GM19452 (cell line): Measurements from ENCODE around the gene ZNF436.

Source experiments
- ATAC-seq: cut with Tn5 transposase; IDR thresholded peaks from one replicate; pipeline ENCODE4 v1.9.1; 2021; ENCODE audit not compliant: unreplicated experiment

Gene ZNF436

DNA sequence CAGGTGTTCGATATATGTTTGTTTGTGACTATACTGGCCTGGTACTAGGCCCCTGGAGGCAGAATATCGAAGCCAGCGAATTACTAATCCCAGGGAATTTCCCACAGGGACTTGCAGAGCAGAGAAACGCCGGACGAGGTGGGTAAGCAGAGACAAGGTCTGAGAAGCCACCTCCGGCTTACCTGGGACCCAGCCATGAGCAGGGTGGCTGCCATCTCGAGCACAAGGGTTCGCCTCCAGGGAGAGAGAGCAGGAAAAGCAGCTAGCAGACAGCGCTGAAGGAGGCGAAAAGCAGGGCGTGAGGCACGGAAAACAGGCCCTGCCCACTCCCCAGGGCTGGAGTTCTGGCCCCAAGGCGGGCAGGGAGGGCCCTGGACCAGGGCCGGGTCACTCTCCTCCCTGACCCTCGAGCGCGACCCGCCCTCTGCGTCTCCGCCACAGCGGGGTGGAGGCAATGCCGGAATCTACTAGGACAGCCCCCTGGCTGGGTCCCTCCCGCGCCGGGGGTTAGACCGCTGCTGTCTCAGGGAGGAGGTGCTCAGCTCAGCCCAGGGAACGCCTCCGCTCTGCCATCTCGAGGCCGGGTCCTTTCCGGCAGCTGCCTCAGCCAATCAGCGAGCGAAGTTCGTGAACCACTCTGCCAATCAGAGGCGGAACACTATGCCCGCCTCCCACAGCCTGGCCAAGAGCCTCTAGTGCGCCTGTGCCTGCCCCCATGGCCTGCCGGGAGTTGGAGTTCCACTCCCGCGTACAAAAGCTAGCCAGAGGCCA is 1.7 kb downstream of the ZNF436 start:
- peak; percentile 89 for ATAC-seq

DNA sequence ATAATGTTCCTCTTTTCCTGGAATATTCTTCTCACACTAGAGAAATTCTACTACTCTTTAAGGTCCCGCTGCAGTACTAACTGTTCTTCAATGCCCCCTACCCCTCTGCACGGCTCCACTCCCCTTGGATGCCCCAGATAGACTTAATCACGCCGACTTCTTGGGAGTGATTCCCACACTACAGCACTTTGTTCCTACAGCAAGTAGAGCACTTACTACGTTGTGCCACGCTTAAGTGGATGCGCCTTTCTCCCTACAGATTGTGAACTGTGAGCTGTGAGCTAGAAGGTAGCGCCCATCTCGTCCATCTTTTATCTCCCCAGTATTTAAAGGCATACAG is 2.2 kb downstream of the ZNF436 start:
- no peak for ATAC-seq

GRCh38 chr1:23366598-23366997 is 3.0 kb downstream of the ZNF436 start:
- no peak for ATAC-seq

DNA sequence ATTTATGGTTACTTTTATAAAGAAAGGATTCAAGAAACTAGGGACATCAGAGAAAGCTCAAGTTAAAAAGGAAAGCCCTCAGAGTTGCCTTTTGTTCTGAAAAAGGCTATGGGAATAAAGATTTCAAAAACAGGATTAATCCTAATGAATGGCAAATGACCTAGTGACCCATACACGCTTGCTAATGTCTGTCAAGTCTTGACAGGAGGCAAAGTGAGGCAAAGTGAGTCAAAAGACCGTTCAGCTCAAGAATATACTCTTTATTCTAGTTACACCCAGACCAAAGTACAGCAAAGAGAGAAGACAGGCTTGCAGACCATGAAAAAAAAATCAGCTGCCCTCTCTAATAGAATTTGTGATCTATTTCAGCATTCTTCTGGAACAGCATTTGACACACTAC is 3.5 kb downstream of the ZNF436 start:
- ATAC-seq: no peak

DNA sequence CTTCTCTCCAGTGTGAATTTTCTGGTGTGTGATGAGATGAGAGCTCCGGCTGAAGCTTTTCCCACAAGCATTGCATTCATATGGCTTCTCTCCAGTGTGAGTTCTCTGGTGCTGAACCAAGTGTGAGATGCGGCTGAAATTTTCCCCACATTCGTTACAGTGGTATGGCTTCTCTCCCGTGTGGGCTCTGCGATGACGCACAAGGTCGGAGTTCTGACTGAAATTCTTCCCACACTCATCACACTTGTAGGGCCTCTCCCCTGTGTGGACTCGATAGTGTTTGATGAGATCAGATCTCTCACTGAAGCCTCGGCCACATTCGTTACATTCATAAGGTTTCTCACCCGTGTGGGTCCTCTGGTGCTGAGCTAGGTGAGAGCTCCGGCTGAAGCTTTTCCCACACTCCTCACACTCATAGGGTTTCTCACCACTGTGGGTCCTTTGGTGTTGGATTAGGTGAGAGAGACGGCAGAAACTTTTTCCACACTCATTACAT is 7.4 kb downstream of the ZNF436 start:
- ATAC-seq: no peak

DNA sequence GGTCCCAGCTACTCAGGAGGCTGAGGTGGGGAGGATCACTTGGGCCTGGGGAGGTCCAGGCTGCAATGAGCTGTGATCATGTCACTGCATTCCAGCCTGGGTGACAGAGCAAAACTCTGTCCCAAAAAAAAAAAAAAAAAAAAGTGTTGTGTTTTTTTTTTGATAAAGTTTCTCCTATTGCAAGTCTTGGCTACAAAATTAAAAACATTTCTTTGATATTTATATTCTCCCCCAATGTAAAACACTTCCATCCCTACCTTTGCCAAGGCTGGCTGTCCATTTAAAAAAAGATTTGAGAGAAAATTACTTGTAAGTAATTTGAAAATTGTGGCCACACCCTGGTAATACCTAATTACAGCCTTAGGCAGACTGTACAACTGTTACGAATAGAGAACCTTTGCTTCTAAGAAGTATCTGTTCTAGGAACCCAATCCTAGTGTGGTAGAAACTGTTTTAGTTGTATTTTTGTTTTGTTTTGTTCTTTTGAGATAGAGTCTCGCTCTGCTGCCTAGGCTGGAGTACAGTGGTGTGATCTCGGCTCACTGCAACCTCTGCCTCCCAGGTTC is 11.2 kb downstream of the ZNF436 start:
- no peak for ATAC-seq

DNA sequence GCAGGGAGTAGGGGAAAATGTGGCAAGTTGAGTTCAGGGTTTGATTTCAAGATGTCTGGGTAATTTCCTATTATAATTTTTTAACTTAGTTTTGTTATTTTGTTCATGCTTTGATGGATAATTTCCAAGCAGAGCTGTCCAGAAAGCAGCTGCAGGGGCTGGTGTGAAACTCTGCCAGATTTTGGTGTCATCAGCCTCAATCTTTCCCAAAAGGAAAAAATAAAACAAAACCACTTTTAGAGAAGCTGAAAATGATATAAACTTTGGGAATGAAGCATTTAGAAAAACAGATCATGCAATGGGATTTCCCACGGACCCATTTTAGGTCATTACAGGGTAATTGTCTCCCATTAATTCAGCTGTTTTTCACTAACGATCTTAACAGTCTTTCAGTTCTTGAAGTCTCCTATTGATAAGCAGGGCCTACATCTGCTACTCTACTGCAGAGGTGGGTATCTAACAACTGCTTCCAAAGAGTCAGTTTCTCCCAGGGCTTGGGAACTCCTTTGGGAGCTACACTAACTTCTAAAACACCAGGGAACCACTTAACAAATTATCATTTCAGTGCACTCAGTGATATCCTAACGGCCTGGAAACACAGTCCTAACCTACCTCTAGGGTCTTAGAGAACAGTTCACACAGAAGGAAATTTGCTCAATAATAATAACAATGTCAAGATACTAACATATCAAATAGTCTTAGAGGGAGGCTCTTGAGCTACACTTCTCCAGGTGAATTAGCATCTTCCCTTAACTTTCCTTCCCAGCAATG is 12.3 kb downstream of the ZNF436 start:
- no peak for ATAC-seq

- no peak for ATAC-seq
Measured at GRCh38 chr1:23356471-23357137, 13.0 kb downstream of the ZNF436 start.

DNA sequence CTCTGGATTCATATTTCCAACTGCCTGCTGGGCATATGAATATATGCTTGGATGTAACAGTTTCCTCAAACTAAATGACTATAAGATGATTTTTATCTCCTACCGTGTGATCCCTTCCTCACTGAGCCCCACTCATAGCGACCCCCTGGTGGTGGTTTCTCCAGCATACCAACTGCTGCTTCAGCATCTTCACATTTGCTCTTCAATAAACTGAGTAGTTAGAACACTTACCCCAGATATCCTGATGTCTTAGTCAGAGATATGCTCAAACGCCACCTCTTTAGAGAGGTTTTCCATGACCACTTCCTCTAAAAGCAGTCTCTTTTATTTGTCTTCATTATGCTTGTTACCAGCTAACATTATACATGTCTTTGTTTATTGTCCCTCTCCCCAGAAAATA is 15.4 kb downstream of the ZNF436 start:
- ATAC-seq: no peak

DNA sequence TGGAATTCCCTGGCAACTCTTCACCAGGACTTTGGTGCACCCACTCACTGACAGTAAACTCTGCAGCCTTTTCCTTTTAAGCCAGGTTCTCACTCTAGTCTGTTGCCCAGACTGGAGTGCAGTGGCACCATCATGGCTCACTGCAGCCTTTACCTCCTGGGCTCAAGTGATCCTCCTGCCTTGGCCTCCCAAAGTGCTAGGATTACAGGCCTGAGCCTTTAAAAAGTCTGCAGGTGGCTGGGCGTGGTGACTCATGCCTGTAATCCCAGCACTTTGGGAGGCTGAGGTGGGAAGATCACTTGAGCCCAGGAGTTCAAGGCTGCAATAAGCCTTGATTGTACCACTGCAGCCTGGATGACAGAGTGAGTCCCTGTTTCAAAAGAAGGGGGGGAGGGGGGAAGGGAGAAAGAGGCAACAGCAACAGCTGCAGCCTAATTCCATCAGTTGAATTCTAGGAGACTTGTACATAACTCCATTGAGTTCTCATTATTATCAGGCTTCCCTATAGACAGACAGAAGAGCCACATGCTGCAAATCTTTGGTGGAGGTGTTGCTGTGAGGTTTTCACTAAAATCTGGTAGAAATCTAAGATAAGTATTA is 17.4 kb downstream of the ZNF436 start:
- ATAC-seq: no peak

DNA sequence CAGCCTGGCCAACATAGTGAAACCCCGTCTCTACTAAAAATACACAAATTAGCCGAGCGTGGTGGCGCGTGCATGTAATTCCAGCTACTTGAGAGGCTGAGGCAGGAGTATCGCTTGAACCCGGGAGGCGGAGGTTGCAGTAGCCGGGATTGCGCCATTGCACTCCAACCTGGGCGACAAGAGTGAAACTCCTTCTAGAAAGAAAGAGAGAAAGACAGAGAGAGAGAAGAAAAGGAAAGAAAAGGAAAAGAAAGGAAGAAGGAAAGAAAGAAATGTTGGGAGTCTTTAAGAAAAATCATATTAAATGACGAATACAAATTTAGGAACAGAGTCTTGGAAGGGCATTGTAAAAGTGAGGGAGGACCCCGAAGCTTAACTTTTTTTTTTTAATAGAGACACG is 23.7 kb downstream of the ZNF436 start:
- no peak for ATAC-seq

GRCh38 chr1:23344987-23345472 is 24.6 kb downstream of the ZNF436 start:
- no peak for ATAC-seq

- ATAC-seq: peak; percentile 85
Measured at GRCh38 chr1:23344111-23344986, 25.3 kb downstream of the ZNF436 start, which contains the start of gene HNRNPR. HNRNPR (minus strand) TSS chr1:23344284; CDS start chr1:23341008, 3,276 bp downstream.

DNA sequence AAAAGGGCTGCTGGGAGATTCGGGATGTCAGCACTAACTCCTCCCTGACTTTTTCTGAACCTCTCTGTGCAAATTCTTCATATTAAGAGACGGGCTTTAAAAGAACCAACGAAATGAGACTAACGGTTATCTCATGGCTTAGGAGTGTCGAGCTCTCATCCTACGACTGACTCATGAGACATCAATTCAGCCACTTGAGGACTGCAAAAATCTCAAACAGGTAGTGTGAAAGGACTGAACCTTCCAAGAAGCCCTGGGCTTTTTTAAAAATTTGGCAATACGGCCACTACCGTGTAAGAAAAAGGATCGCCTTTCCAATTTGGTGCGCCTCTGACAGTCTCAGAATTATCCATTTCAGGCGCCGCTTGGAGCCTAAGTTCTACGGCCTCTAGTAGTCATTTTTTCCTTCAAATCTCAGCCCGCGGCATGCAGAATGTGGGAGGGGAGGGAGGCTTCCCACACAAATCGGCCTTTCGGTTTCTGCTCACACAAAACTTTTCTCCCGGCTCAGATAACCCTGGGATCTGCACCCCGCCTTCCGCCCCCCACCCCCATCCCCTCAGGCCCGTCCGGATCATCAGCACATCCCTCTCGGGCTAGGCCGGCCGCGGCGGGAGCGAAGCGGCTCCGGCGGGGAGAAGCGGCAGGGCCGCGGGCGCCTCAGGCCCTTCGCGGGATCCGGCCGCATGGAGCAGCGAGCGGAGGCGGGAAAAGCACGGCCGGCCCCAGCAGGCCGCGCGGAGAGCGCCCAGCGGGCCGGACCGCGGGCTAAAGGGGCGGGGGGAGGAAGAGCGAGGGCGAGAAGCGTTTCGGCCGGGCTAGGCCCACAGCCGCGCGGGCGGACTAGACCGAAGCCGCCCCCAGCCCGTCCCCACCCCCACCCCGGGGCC is 26.2 kb downstream of the ZNF436 start:
- peak; percentile 24 for ATAC-seq

DNA sequence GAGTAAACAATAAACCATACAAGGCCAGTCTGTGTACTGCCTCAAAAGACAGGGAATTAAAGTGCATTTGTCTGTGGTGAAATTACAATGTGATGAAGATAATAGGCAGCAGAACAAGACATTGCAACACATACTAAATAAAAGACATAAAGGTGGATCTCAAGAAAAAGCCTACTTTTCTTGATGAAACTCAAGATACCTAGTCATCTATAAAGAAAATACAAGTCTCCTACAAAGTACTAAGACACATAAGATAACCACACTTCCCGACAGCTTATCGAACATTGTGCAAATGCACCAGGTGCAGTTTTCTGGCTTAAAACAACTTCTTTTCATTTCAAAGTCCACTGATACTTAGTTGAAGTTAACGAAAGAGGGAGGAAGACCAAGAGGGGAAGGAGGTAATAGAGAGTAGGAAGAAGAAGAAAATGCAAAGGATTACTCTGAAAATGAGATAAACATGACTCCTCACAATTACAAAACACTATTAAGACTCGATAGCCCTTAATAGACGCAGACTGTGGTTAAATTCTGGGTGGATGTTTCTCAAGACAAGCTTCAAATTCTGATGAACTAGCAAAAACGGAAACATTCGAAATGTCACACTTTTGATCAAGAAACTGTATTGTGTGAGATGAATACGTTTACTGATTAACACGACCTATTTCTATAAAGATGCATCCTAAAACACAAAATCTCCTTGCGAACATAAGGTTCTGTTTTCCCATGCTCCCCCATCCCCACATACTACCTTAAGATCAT is 27.5 kb downstream of the ZNF436 start:
- no peak for ATAC-seq

GRCh38 chr1:23339632-23340031 is 30.0 kb downstream of the ZNF436 start:
- ATAC-seq: no peak

- ATAC-seq: no peak
Measured at GRCh38 chr1:23337869-23338268, 31.8 kb downstream of the ZNF436 start.

DNA sequence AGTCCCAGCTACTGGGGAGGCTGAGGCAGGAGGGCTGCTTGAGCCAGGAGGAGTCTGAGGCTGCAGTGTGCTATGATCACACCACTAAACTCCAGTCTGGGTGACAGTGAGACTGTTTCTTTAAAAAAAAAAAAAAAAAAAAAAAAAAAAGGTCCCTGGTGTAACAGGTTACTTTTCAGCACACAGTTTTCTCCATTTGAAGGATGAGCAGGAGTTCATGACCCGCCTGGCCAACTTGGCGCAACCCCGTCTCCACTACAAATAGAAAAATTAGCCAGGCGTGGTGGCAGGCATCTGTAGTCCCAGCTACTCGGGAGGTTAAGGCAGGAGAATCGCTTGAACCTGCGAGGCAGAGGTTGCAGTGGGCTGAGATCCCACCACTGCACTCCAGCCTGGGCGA is 37.9 kb downstream of the ZNF436 start:
- ATAC-seq: no peak
